Astrocyte (in vitro differentiated cells and primary cell): ENCODE measurements around the gene GMDS. TPM values are rescaled to one million over a fixed set of nuclear protein-coding genes. Genes with fewer than 3 reads are reported as not detected.

Experiments
- DNase-seq: peaks from one replicate; pipeline ENCODE4 v3.0.0-alpha.2; 2010; ENCODE audit warnings: low read depth
- FAIRE-seq: peaks from 2 replicates; lab custom pipeline; 2011; peaks lifted over from hg19 to GRCh38; lab: Jason Lieb, UNC
- H2AFZ ChIP-seq: 2 replicates; pipeline ENCODE4 v1.6.0; 2012; ENCODE audit warnings: low read depth, low read length, inconsistent platforms
- H3K27ac ChIP-seq: 2 replicates; pipeline ENCODE4 v1.5.1; 2011; ENCODE audit warnings: low read depth, low read length, inconsistent platforms
- H3K27me3 ChIP-seq: 2 replicates; pipeline ENCODE4 v1.6.0; 2011; ENCODE audit warnings: low read length, inconsistent platforms; ENCODE audit not compliant: insufficient read depth
- H3K36me3 ChIP-seq: 2 replicates; pipeline ENCODE4 v1.5.1; 2011; ENCODE audit warnings: low read length, inconsistent platforms; ENCODE audit not compliant: insufficient read depth
- H3K4me1 ChIP-seq: 2 replicates; pipeline ENCODE4 v1.5.1; 2011; ENCODE audit warnings: low read length, inconsistent platforms; ENCODE audit not compliant: insufficient read depth
- H3K4me2 ChIP-seq: 2 replicates; pipeline ENCODE4 v1.6.0; 2012; ENCODE audit warnings: low read length, inconsistent platforms
- H3K4me3 ChIP-seq: 2 replicates; pipeline ENCODE4 v1.5.1; 2011; ENCODE audit warnings: low read depth, mild to moderate bottlenecking, low read length, inconsistent platforms; ENCODE audit not compliant: insufficient read depth
- H3K79me2 ChIP-seq: 2 replicates; pipeline ENCODE4 v1.6.0; 2012; ENCODE audit warnings: mild to moderate bottlenecking, low read length, inconsistent platforms; ENCODE audit not compliant: insufficient read depth
- H3K9ac ChIP-seq: 2 replicates; pipeline ENCODE4 v1.6.0; 2012; ENCODE audit warnings: mild to moderate bottlenecking, low read length, inconsistent platforms
- H3K9me3 ChIP-seq: 2 replicates; pipeline ENCODE4 v1.5.1; 2012; ENCODE audit warnings: low read depth, mild to moderate bottlenecking, low read length, inconsistent platforms; ENCODE audit not compliant: insufficient read depth
- H4K20me1 ChIP-seq: 2 replicates; pipeline ENCODE4 v1.6.0; 2012; ENCODE audit warnings: low read length, inconsistent platforms; ENCODE audit not compliant: insufficient read depth
- H3K27ac Mint-ChIP-seq: one replicate; pipeline ENCODE4 v1.8.0; 2021; ENCODE audit warnings: mild to moderate bottlenecking, mixed read lengths; ENCODE audit not compliant: unreplicated experiment
- H3K27me3 Mint-ChIP-seq: one replicate; pipeline ENCODE4 v1.8.0; 2021; ENCODE audit warnings: low read depth, mixed read lengths; ENCODE audit not compliant: unreplicated experiment
- H3K36me3 Mint-ChIP-seq: one replicate; pipeline ENCODE4 v1.8.0; 2021; ENCODE audit warnings: low read depth, mixed read lengths; ENCODE audit not compliant: unreplicated experiment
- H3K4me1 Mint-ChIP-seq: one replicate; pipeline ENCODE4 v1.8.0; 2021; ENCODE audit warnings: low read depth, mixed read lengths; ENCODE audit not compliant: unreplicated experiment
- H3K4me3 Mint-ChIP-seq: one replicate; pipeline ENCODE4 v1.8.0; 2021; ENCODE audit warnings: mild to moderate bottlenecking, moderate library complexity, mixed read lengths; ENCODE audit not compliant: unreplicated experiment
- H3K9me3 Mint-ChIP-seq: one replicate; pipeline ENCODE4 v1.8.0; 2021; ENCODE audit warnings: mild to moderate bottlenecking, mixed read lengths; ENCODE audit not compliant: unreplicated experiment
- EZH2 ChIP-seq: IDR thresholded peaks from 2 replicates; pipeline ENCODE4 v1.6.1; 2012; ENCODE audit warnings: mild to moderate bottlenecking, low read length, inconsistent platforms; ENCODE audit not compliant: insufficient read depth
- total RNA-seq: library from RNA; stranded (reverse); gene quantifications from 2 replicates; pipeline ENCODE4 v1.2.1, GENCODE V29; 2021
- TF ChIP-seq, protein P1 (sequence below): IDR thresholded peaks from 2 replicates; pipeline ENCODE4 v1.5.1; 2011; ENCODE audit warnings: low read depth, mild to moderate bottlenecking, inconsistent platforms, low read length, moderate library complexity; ENCODE audit not compliant: insufficient read depth

GMDS gene
- total RNA-seq, 1 donor from 2014 or later: 9.4 TPM

DNA sequence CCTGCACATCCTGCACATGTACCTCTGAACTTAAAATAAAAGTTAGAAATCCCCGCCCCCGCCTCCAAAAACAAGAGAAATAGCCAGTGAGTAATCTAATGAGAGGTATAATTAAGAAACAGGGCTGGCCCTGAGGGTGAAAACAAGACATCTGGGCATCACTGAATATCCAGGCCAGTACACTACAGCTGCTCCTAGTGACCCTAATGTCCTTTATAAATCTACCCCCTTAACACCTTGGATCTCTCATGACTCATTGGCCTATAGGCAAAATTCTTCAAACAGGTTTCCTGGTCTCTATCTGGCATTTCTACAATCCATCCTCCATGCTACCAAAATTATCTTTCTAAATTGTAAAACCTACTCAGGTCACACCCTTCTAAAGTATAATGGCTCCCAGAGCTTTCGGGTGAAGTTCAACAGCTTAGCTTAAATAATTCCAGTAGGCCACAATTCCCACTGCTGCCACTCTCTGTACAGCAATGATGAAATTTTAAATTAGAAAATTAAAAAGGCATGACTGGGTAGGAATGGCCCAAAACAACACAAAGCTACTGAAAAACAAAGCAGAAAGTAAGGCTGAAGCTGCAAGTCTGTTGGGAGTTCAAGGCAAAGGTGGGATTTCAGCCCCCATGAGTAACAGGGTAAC is 260.9 kb downstream of the GMDS start:
- no peak overlapping the region for H3K4me3 Mint-ChIP-seq
- H3K9me3 ChIP-seq: no peaks in the 10 kb centered on the region
- no peak overlapping the region for H3K4me2 ChIP-seq
- H3K4me3 ChIP-seq: no peak overlapping the region
- no peak overlapping the region for H3K27ac ChIP-seq
- H3K4me1 ChIP-seq: peaks cover 7% of the 10 kb centered on the region
- DNase-seq (no peak), FAIRE-seq (no peak)
- TF ChIP-seq, protein P1, sequence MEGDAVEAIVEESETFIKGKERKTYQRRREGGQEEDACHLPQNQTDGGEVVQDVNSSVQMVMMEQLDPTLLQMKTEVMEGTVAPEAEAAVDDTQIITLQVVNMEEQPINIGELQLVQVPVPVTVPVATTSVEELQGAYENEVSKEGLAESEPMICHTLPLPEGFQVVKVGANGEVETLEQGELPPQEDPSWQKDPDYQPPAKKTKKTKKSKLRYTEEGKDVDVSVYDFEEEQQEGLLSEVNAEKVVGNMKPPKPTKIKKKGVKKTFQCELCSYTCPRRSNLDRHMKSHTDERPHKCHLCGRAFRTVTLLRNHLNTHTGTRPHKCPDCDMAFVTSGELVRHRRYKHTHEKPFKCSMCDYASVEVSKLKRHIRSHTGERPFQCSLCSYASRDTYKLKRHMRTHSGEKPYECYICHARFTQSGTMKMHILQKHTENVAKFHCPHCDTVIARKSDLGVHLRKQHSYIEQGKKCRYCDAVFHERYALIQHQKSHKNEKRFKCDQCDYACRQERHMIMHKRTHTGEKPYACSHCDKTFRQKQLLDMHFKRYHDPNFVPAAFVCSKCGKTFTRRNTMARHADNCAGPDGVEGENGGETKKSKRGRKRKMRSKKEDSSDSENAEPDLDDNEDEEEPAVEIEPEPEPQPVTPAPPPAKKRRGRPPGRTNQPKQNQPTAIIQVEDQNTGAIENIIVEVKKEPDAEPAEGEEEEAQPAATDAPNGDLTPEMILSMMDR: no peak
- TF ChIP-seq EZH2: no peak
- no peaks in the 10 kb centered on the region for H3K36me3 ChIP-seq
- H3K27me3 Mint-ChIP-seq: no peaks in the 10 kb centered on the region
- H4K20me1 ChIP-seq: no peaks in the 10 kb centered on the region
- no peaks in the 10 kb centered on the region for H3K27me3 ChIP-seq
- H3K79me2 ChIP-seq: no peaks in the 10 kb centered on the region
- no peaks in the 10 kb centered on the region for H3K36me3 Mint-ChIP-seq
- peaks cover 4% of the 10 kb centered on the region for H3K4me1 Mint-ChIP-seq
- H3K27ac Mint-ChIP-seq: no peak overlapping the region
- H2AFZ ChIP-seq: no peak overlapping the region
- no peak overlapping the region for H3K9ac ChIP-seq
- H3K9me3 Mint-ChIP-seq: peaks cover 21% of the 10 kb centered on the region

DNA sequence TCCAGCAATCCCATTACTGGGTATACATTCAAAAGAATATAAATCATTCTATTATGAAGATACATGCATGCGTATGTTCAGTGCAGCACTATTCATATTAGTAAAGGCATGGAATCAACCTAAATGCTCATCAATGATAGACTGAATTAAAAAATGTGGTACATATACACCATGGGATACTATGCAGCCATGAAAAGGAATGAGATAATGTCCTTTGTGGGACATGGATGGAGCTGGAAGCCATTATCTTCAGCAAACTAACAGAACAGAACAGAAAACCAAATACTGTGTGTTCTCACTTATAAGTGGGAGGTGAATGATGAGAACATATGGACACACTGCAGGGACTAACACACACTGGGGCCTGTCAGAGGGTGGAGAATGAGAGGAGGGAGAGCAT is 261.6 kb downstream of the GMDS start:
- TF ChIP-seq EZH2: no peak
- TF ChIP-seq, protein P1: no peak
- Histone ChIP-seq H3K79me2 (no peaks in the 10 kb centered on the region), H3K36me3 (no peaks in the 10 kb centered on the region), H3K9ac (no peak overlapping the region), H3K27me3 (peaks cover 2% of the 10 kb centered on the region), H3K9me3 (no peaks in the 10 kb centered on the region), H3K27ac (no peak overlapping the region), H3K4me2 (no peak overlapping the region), H3K4me1 (peaks cover 7% of the 10 kb centered on the region), H2AFZ (no peak overlapping the region), H3K4me3 (no peak overlapping the region), H4K20me1 (no peaks in the 10 kb centered on the region)
- Mint-ChIP-seq H3K27me3 (no peaks in the 10 kb centered on the region), H3K27ac (no peak overlapping the region), H3K36me3 (no peaks in the 10 kb centered on the region), H3K4me3 (no peak overlapping the region), H3K9me3 (peaks cover 24% of the 10 kb centered on the region), H3K4me1 (peaks cover under 1% of the 10 kb centered on the region)
- FAIRE-seq: no peak
- DNase-seq: no peak

DNA sequence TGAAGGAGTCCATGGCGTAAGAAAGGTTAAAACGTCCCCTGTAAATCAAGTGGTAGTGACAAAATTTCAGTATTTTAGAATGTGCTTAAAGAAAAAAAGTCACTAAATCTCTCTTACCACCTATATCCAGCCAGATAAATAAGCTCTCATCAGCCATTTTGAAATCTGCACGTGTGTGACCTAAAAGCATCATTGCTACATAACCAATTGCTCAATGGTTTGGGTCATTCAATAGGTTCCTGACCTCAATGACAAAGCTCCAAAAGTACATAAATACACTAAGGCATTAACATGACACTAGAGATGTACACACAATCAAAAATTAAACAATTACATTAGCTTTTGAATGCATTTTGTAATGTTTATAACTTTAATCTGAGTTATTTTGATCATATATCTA is 272.4 kb downstream of the GMDS start:
- Histone ChIP-seq H3K4me1 (no peaks in the 10 kb centered on the region), H3K27me3 (no peaks in the 10 kb centered on the region), H3K27ac (no peak overlapping the region), H3K9me3 (no peaks in the 10 kb centered on the region), H3K4me3 (no peak overlapping the region), H2AFZ (no peak overlapping the region), H3K4me2 (no peak overlapping the region), H3K9ac (no peak overlapping the region), H4K20me1 (no peaks in the 10 kb centered on the region), H3K79me2 (no peaks in the 10 kb centered on the region), H3K36me3 (no peaks in the 10 kb centered on the region)
- H3K9me3 Mint-ChIP-seq: peaks cover 3% of the 10 kb centered on the region
- H3K4me1 Mint-ChIP-seq: peaks cover 1% of the 10 kb centered on the region
- FAIRE-seq: no peak
- no peaks in the 10 kb centered on the region for H3K27me3 Mint-ChIP-seq
- no peak overlapping the region for H3K27ac Mint-ChIP-seq
- H3K4me3 Mint-ChIP-seq: no peak overlapping the region
- no peak for DNase-seq
- no peaks in the 10 kb centered on the region for H3K36me3 Mint-ChIP-seq
- TF ChIP-seq EZH2: no peak
- TF ChIP-seq, protein P1: no peak
